GM12891 (cell line): Measurements from ENCODE around the gene C19orf67.

ENCODE experiments used
- DNase-seq: peaks from one replicate; pipeline ENCODE4 v3.0.0; 2011; ENCODE audit warnings: low spot score; ENCODE audit not compliant: insufficient read length
- FAIRE-seq: peaks from 2 replicates; lab custom pipeline; 2011; peaks lifted over from hg19 to GRCh38; lab: Jason Lieb, UNC
- PAX5 ChIP-seq: IDR thresholded peaks from 2 replicates; pipeline ENCODE4 v1.6.1; 2011; ENCODE audit warnings: low read length, moderate library complexity, mild to moderate bottlenecking; ENCODE audit not compliant: insufficient read depth, severe bottlenecking
- POLR2A ChIP-seq: IDR thresholded peaks from 2 replicates; pipeline ENCODE4 v1.6.1; 2011; ENCODE audit warnings: low read depth, low read length, control low read depth
- POLR2AphosphoS5 ChIP-seq: IDR thresholded peaks from 2 replicates; pipeline ENCODE4 v1.6.1; 2011; ENCODE audit warnings: low read depth, low read length, control low read depth
- POU2F2 ChIP-seq: IDR thresholded peaks from 2 replicates; pipeline ENCODE4 v1.6.1; 2011; ENCODE audit warnings: low read depth, mild to moderate bottlenecking, control low read depth, low read length, moderate library complexity
- SPI1 ChIP-seq: IDR thresholded peaks from 2 replicates; pipeline ENCODE4 v1.6.1; 2011; ENCODE audit warnings: low read depth, low read length, control low read depth
- TAF1 ChIP-seq: IDR thresholded peaks from 2 replicates; pipeline ENCODE4 v1.6.1; 2011; ENCODE audit warnings: low read depth, low read length, control low read depth

Gene C19orf67

DNA sequence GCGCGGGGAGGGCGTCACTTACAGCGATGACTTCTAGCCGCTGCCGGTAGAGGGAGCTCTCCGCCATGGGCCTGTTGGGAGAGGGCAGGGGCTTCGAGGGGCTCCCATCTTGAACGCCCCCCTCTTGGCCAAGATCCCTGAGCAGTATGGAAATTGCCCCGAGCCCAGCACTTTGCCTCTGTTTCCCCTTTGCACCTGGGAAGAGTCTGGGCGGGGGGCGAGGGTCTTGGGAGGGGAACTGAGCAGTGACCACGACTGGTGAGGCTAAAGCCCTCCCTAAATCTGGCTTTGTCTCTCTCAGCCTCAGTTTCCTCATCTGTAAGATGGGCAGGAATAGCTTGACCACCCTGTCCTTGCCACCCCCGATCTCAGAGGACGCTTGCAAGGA, 26.5 kb downstream of the C19orf67 start:
- DNase-seq (peak; percentile 57), FAIRE-seq (no peak)
- TF ChIP-seq POU2F2 (no peak), TAF1 (no peak), POLR2AphosphoS5 (no peak), SPI1 (no peak), POLR2A (no peak), PAX5 (no peak)

DNA sequence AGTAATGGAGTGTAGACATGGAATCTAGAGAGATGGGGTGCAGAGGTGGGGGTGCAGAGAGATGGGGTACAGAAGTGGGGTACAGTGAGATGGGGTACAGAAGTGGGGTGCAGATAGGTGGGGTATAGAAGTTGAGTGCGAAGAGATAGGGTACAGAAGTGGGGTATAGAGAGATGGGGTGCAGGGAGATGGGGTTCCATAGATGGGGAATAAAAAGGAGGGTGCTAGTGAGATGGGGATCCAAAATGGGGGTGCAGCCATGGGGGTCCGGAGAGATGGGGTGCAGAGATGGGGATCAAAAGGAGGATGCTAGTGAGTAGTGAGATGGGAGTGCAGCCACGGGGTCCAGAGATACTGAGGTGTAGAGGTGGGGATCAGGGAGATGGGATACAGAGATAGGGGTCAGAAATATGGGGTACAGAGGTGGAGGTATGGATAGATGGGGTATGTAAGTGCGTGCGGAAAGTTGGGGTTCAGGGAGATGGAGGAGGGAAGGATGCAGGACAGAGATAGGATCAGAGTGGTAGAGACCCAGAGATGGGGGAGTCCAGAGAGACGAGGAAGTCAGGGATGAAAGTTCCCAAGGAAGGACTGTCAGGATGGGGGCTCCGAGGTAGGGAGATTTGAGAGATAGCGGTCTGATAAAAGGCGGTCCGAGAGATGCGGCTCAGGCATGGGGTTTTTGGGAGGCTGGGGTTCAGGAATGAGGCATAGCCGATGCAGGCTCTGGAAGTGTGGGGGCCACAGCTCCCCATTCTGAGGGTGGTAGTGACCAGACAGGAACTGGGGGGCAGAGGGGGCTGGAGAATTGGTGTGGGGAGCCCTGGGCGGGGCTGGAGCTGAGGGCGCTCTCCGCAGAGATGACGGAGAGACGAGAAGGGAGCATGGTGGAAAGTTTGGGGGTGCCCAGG, 27.1 kb downstream of the C19orf67 start:
- FAIRE-seq (no peak), DNase-seq (no peak)
- TF ChIP-seq TAF1, result no peak
- no peak for TF ChIP-seq PAX5

DNA sequence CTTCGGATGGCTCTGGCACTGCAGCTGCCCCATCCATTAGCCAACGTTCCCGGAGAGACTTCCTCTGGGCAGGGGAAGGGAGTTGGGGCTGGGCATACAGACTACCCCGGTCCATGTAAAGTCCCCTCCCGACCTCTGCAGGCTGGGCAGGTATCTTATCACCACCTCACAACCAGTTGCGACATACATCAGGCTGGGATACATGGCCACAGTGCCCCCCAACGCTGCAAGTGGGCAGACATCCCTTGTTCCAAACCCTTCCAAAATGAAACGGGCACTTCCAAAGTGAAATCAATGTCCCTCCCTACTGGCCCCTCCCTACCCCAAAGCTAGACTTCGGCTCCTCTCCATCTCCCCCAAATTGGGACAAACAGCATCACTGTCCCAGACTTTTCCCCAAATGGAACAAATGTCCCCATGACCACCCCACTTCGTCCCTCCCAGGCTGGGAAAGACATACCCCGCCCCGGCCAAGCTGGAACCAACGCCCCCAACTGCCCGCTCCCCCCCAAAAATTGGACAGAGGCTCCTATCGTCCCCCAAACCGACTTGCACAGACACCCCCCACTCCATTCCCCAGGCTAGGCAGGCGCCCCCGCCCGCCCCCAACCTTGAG, 28.7 kb downstream of the C19orf67 start:
- no peak for TF ChIP-seq TAF1
- no peak for TF ChIP-seq POLR2A
- DNase-seq, result no peak
- no peak for FAIRE-seq

DNA sequence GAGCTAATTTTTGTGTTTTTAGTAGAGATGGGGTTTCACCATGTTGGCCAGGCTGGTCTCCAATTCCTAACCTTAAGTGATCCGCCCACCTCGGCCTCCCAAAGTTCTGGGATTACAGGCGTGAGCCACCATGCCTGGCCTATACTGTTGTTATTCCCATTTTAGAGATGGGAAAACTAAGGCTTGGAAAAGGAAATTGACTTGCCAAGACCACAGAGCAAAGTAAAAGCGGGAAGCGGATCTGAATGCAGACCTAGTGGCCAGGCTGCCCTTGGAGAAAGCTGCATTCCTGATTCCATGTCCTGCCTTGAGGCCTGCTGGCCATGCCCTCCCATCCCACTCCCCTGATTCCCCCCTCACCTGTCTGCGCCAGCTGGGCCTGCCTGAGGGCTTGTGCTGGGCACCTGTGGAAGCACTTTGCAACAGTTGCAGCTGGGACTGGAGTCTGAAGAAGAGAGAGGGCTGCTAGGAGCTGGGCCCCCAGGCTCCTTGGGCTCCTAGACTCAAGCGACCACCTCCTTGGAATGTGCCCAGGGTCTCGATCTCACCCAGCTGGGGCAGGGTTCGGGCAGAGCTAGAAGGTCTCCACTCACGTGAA, 29.4 kb downstream of the C19orf67 start:
- DNase-seq (no peak), FAIRE-seq (no peak)
- TF ChIP-seq POLR2AphosphoS5 (no peak), POU2F2 (no peak), PAX5 (no peak), TAF1 (no peak), SPI1 (no peak), POLR2A (no peak)

DNA sequence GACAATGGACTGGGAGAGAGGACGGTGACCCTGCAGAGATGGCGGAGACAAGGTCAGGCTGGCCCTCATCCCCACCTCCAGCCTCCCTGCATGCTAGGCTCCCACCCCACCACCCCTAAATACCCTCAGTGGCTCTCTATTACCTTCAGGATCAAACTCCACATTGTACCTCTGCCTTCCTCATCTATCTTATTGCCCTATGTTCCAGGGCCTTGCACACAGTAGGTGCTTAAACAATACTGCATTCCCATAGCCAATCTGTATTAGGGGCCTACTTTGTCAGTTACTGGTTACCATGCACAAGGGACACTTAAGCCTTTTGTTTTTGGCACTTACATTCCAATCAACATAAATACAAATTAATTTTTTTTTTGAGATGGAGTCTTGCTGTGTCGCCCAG, 30.2 kb downstream of the C19orf67 start:
- no peak for FAIRE-seq
- no peak for DNase-seq
- TF ChIP-seq POU2F2 (no peak), POLR2AphosphoS5 (no peak), SPI1 (no peak), POLR2A (no peak), TAF1 (no peak), PAX5 (no peak)

DNA sequence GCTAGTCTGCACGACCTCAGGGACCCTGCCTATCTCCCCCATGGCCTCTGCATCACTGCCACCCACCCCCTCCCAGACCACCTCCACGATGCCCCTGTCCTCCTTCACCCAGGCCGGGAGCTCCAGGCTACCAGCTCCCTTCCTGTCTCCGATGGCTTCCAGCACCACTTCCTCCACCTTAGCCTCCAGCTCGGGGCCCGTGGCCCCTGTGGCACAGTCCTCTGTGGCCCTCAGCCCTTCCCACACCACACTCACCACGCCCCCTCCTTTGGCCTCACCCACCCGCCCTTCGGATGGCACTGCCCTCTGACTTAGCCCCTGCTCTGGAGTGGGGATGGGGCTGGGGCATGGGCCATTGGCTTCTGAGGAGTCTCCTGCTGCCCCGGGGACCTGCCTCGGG, 30.9 kb downstream of the C19orf67 start:
- DNase-seq, result no peak
- TF ChIP-seq PAX5 (no peak), POU2F2 (no peak), TAF1 (no peak), POLR2A (no peak), SPI1 (no peak), POLR2AphosphoS5 (no peak)
- FAIRE-seq, result no peak

DNA sequence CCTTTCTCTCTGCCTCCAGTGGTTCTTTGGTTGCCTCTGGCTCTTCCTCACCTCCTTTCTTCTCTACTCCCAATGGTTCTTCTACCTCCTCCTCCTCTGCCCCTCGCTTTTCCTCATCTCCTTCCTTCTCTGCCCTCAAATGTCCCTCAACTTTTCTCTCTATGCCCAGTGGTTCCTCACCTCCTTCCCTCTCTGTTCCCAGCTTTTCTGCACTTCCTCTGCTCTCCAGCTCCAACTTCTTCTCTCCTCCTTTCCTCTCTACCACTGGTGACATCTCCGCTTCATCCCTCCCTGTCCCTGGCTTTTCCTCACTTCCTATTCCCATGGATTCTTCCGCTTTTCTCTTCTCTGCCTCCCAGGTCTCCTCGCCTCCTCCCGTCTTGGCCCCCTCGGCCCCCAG, 31.5 kb downstream of the C19orf67 start:
- no peak for DNase-seq
- no peak for TF ChIP-seq TAF1
- no peak for TF ChIP-seq POU2F2
- TF ChIP-seq POLR2A, result no peak
- TF ChIP-seq SPI1, result no peak
- no peak for TF ChIP-seq PAX5
- TF ChIP-seq POLR2AphosphoS5, result no peak
- FAIRE-seq, result no peak

DNA sequence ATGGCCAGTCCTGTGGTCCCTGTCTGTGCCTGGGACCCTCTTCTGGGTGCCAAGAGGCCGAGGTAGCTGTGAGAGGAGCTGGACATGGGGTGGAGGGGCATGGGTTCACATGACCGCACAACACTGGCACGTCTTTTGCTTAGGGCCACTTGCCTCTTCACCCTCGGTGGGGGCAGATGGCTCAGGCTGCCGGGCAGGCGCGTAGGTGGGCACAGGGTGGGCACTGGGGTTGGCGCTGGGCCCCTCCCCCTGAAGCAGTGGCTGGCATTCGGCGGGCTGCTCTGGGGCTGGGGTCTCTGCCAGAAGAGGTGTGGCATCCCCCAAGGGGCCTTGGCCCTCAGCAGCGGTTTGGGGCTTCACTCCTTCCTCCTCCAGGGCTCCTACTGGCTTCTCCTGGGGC, 32.1 kb downstream of the C19orf67 start:
- DNase-seq (no peak), FAIRE-seq (no peak)
- TF ChIP-seq POLR2A (peak; percentile 18; the same call in 1 of the 2 replicates), SPI1 (no peak), POLR2AphosphoS5 (0 out of 2 replicates have a peak, but pooled peaks have one; percentile 6), TAF1 (no peak)

DNA sequence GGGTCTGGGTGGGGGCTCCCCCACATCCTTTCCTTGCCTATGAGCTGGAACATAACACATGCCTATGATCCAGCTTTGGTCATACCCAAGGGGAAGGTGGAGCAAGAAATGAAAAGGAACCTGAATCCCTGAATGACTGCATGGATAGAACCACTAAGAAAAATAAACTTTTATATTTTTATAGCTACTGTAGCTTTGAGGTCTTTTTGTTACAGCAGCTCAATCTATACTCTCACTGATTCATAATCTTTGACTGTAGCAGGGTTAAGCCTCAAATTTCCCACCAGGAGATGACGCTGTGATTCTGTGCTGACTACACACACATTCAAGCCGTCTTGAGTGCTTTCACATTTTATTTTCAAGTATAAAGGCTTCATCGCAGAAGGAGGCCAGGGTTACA, 32.6 kb downstream of the C19orf67 start:
- no peak for DNase-seq
- TF ChIP-seq PAX5, result no peak
- no peak for TF ChIP-seq POLR2A
- TF ChIP-seq POU2F2, result no peak
- TF ChIP-seq SPI1, result no peak
- TF ChIP-seq TAF1, result no peak
- TF ChIP-seq POLR2AphosphoS5, result no peak
- FAIRE-seq, result no peak

DNA sequence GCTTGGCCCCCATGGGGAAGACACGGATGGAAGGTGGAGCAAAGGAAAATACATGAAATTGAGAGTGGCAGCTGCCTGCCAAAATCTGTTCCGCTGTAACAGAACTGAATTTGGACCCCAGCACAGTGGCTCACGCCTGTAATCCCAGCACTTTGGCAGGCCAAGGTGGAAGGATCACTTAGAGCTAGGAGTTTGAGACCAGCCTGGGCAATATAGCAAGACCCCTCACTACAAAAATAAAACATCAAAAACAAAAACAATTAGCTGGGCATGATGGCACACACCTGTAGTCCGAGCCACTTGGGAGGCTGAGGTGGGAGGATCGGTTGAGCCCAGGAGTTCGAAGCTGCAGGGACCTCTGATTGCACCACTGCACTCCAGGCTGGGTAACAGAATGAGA, 33.1 kb downstream of the C19orf67 start:
- no peak for DNase-seq
- no peak for FAIRE-seq
- TF ChIP-seq POLR2AphosphoS5 (no peak), POU2F2 (no peak), SPI1 (no peak), PAX5 (no peak), TAF1 (no peak), POLR2A (no peak)
